ENCODE measurements around the gene SNX15. TPM values are rescaled to one million over a fixed set of nuclear protein-coding genes. Genes with fewer than 3 reads are reported as not detected.
A peak's percentile ranks its signal among the peaks of the same experiment; 100 is the strongest.
"Not testable (repeated sequence)": the region's sequence is repeated elsewhere in the genome, so short reads cannot be mapped to it uniquely, and the experiment has no call there.

Gene SNX15, protein sequence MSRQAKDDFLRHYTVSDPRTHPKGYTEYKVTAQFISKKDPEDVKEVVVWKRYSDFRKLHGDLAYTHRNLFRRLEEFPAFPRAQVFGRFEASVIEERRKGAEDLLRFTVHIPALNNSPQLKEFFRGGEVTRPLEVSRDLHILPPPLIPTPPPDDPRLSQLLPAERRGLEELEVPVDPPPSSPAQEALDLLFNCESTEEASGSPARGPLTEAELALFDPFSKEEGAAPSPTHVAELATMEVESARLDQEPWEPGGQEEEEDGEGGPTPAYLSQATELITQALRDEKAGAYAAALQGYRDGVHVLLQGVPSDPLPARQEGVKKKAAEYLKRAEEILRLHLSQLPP
- 16.5 and 18.5 TPM in 2 replicates for total RNA-seq

DNA sequence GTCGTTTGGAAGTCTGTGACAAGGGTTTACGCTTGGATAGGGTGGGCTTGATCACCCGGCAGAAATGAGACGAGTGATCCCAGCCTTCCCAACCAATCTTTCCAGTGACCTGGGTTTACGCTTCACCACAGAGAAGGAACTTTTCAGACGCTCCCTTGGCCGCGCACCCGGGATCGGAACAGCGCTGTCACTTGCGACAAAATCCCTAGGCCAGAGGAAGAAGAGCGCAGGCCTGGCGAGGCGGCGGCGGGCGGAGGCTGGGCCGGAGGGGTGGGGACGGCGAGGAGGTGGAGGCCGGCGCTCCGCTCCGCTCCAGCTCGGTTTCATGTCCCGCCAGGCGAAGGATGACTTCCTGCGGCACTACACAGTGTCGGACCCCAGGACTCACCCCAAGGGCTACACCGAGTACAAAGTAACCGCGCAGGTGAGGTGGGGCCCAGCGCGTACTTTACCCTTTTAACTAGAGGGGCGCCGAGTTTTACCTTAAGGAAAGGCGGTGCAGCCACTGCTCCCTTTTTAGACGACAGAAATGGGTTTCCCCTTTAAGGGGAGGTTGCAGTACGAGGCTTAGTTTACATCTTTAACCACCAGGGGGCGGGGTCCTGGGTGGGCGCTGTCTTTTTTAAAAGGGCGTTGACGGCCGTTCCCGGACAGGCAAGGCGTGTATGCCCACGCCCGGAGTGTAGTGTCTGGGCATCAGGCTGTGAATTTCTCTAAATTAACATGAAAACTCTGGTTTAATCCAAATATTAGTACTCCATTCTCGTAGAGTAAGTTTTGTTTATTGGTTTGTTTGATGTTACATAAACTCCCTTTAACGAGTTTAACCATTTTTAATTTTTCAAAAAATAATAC lies at the start of gene SNX15:
Gene SNX15 (plus strand): TSS at position 227 of the 855 bp plus-strand sequence. CDS start 99 bp downstream, at position 326.
- peak; percentile 83 for DNase-seq (ENCODE audit: low read depth)
- H3K4me3 ChIP-seq (ENCODE audit: low read depth, low read length) = peak within 1 kb of the TSS; percentile 63
- TF ChIP-seq, protein P1, sequence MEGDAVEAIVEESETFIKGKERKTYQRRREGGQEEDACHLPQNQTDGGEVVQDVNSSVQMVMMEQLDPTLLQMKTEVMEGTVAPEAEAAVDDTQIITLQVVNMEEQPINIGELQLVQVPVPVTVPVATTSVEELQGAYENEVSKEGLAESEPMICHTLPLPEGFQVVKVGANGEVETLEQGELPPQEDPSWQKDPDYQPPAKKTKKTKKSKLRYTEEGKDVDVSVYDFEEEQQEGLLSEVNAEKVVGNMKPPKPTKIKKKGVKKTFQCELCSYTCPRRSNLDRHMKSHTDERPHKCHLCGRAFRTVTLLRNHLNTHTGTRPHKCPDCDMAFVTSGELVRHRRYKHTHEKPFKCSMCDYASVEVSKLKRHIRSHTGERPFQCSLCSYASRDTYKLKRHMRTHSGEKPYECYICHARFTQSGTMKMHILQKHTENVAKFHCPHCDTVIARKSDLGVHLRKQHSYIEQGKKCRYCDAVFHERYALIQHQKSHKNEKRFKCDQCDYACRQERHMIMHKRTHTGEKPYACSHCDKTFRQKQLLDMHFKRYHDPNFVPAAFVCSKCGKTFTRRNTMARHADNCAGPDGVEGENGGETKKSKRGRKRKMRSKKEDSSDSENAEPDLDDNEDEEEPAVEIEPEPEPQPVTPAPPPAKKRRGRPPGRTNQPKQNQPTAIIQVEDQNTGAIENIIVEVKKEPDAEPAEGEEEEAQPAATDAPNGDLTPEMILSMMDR (conservative IDR thresholded peaks at IDR 0.05; ENCODE audit: low read depth, low read length) = peak; percentile 67

DNA sequence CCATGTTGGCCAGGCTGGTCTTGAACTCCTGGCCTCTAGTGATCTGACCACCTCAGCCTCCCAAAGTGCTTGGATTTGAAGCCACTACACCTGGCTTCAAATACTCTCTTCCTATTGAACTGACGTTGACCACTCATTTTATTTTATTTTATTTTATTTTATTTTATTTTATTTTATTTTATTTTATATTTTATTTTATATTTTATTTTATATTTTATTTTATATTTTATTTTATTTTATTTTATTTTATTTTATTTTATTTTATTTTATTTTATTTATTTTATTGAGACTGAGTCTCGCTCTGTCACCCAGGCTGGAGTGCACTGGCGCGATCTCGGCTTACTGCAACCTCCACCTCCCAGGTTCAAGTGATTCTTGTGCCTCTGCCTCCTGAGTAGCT lies 43.9 kb upstream of the SNX15 start:
- not testable (repeated sequence) for DNase-seq (ENCODE audit: low read depth); H3K4me3 ChIP-seq (ENCODE audit: low read depth, low read length)

DNA sequence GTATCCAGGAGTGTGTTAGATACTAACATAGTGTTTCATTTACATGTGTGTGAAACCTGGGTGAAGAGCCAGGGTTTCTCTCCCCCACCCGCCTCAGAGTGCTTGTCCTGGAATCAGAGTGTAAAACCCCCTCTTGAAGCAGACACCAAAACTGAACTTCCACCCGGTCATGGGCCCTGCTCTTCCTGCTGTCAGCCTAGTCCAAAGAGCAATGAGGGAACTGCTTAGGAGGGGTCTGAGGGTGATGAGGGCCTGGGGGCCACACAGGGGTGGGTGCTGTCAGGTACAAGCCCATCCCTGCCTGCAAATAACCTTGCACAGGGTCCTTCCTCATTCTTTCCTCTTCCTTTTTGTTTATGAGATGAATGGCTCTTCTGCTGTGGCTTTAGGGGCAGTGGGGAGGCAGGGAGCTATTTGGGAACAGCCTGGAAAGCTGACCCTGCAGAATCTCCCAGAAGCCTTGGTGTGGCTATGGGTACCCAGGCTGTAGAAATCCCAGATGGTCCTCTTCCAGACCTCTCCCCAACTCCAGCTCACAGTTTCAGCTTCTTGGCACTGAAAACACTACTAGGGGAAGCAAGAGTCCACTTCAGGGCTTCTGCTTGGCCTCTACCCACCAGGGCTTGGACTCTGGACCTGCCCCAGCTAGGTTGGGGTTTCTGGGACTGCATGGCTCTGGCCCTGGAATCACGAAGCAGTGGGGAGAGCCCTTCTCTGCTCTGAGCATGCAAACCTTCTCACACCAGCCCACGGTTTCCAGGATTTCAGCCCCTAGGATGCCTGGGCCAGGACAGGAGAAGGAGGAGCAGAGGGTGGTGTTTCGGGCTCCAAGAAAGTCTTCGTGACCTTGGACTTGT lies 39.0 kb upstream of the SNX15 start:
- TF ChIP-seq, protein P1 (conservative IDR thresholded peaks at IDR 0.05; ENCODE audit: low read depth, low read length) = no peak
- DNase-seq (ENCODE audit: low read depth) = no peak
- no peak overlapping the region for H3K4me3 ChIP-seq (ENCODE audit: low read depth, low read length)

DNA sequence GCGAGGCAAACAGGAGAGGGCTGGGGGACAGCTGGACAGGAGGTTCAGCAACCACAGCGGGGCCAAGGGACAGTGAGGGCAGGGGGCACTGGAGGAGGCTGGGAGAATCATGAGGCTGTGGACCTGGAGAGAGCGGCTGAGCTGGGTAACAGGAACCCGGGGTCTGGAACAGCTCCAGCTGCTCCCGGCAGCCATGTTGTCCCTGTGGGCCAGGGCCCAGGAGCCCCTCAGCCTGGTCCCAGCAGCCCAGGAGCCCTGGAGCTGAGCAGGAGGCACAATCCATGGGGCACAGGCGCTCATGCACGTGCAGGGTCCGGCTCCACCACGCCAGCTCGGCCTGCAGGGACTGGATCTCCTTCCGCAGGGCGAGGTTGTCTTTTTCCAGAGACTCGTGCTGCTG lies 37.8 kb upstream of the SNX15 start:
- DNase-seq (ENCODE audit: low read depth) = no peak
- H3K4me3 ChIP-seq (ENCODE audit: low read depth, low read length) = no peak overlapping the region
- TF ChIP-seq, protein P1 (conservative IDR thresholded peaks at IDR 0.05; ENCODE audit: low read depth, low read length) = no peak

DNA sequence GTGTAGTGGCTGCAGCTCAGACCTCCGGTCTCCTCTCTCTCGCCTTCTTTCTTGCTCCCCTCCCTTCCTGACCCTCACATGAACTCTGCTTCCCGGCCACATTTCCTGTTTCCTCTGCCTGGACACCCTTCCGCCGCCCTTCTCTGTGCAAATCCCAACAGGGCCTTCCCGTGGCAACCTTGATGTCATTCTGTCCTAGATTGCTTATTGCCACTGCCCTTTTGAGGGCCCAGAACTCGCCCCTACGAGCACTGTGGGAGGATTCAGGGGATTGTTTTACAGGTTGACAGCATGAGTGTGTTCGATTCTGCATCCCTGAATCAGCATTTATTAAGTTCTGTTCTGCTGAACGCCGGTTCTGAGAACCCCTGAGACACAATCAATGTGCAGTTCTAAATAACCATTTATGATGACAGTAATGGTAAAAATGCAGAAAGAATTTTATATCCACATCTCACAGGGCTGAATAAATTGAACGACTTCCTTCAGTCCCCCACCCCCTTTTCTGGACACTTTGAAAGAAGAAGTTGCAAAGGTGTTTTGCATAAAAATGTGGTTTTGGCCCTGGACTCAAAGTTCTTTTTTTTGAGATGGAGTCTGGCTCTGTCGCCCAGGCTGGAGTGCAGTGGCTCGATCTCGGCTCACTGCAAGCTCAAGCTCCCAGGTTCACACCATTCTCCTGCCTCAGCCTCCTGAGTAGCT lies 36.9 kb upstream of the SNX15 start:
- TF ChIP-seq, protein P1 (conservative IDR thresholded peaks at IDR 0.05; ENCODE audit: low read depth, low read length) = no peak
- H3K4me3 ChIP-seq (ENCODE audit: low read depth, low read length) = no peak overlapping the region
- DNase-seq (ENCODE audit: low read depth) = no peak

DNA sequence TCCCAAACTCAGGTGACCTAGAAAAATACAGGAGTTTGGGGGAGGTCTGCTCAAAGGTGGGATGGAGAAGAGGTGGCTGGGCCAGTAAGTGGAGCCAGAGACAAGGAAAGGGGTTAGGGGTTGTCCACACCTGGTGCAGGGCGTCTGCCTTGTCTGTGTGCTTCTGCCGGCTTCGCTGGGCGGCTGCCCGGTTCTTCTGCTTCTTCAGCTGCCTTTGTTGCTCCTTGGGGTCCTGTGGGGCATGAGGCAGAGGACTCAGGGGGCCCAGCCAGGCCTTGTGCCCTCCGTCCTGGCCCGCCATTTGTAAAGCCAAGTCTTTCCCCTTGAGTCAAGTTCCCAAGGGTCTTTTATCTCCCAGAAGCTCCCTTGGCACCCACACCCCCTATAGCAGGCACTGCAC lies 32.9 kb upstream of the SNX15 start:
- no peak for DNase-seq (ENCODE audit: low read depth)
- TF ChIP-seq, protein P1 (conservative IDR thresholded peaks at IDR 0.05; ENCODE audit: low read depth, low read length) = no peak
- H3K4me3 ChIP-seq (ENCODE audit: low read depth, low read length) = no peak overlapping the region

Data from epithelial cell of proximal tubule (primary cell).